GM12865 (cell line): ENCODE measurements around the gene TXNRD2.

Source experiments
- DNase-seq: peaks from one replicate; pipeline ENCODE4 v3.0.0; 2010; ENCODE audit warnings: low read depth
- H3K4me3 ChIP-seq: 2 replicates; pipeline ENCODE4 v1.5.1; 2011; ENCODE audit warnings: mild to moderate bottlenecking, low read depth, low read length, control low read depth
- TF ChIP-seq, protein P1 (sequence below): IDR thresholded peaks from 2 replicates; pipeline ENCODE4 v1.5.1; 2011; ENCODE audit warnings: low read length, control low read depth, low read depth, inconsistent platforms; ENCODE audit not compliant: insufficient read depth; ENCODE audit errors: missing control alignments

Gene TXNRD2

GRCh38 chr22:19868773-19869471, 72.7 kb downstream of the TXNRD2 start:
- no peak overlapping the region for H3K4me3 ChIP-seq
- TF ChIP-seq, protein P1, sequence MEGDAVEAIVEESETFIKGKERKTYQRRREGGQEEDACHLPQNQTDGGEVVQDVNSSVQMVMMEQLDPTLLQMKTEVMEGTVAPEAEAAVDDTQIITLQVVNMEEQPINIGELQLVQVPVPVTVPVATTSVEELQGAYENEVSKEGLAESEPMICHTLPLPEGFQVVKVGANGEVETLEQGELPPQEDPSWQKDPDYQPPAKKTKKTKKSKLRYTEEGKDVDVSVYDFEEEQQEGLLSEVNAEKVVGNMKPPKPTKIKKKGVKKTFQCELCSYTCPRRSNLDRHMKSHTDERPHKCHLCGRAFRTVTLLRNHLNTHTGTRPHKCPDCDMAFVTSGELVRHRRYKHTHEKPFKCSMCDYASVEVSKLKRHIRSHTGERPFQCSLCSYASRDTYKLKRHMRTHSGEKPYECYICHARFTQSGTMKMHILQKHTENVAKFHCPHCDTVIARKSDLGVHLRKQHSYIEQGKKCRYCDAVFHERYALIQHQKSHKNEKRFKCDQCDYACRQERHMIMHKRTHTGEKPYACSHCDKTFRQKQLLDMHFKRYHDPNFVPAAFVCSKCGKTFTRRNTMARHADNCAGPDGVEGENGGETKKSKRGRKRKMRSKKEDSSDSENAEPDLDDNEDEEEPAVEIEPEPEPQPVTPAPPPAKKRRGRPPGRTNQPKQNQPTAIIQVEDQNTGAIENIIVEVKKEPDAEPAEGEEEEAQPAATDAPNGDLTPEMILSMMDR: no peak
- DNase-seq: no peak

DNA sequence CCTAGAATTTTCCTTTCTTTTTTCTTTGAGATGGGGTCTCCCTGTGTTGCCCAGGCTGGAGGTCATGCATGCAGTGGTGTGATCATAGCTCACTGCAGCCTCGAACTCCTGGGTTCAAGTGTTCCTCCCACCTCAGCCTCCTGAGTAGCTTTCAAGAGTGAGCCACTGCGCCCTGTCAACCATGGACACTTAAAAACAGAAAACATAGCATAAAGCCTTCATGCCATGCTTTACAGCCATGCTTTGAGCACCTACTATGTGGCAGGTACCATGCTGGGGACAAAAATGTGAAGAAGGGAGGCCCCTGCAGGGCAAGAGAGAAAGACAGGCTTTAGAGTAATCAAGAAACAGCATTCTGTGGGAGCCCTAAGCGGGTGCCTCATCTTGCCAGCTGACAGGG, 73.3 kb downstream of the TXNRD2 start:
- no peak for DNase-seq
- TF ChIP-seq, protein P1: no peak
- H3K4me3 ChIP-seq: no peak overlapping the region

DNA sequence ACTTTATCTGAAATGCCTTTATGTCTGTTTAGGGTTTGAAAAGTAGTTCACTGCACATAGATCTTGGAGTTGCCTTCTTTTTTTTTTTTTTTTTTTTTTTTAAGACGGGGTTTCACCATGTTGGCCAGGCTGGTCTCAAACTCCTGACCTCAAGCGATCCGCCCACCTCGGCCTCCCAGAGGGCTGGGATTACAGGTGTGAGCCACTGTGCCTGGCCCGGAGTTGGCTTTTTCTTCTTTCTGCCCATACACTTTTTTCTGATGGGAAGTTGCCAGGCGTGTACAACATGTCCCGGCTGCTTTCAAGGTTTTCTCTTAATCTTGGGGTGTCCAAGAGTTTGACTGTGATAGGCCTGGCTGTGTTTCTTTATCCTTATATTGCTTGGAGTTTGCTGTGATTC, 74.0 kb downstream of the TXNRD2 start:
- TF ChIP-seq, protein P1: no peak
- DNase-seq: no peak
- H3K4me3 ChIP-seq: no peak overlapping the region

GRCh38 chr22:19866665-19867009, 75.0 kb downstream of the TXNRD2 start:
- H3K4me3 ChIP-seq: no peak overlapping the region
- TF ChIP-seq, protein P1: no peak
- no peak for DNase-seq

GRCh38 chr22:19865141-19865829, 76.3 kb downstream of the TXNRD2 start:
- TF ChIP-seq, protein P1: no peak

DNA sequence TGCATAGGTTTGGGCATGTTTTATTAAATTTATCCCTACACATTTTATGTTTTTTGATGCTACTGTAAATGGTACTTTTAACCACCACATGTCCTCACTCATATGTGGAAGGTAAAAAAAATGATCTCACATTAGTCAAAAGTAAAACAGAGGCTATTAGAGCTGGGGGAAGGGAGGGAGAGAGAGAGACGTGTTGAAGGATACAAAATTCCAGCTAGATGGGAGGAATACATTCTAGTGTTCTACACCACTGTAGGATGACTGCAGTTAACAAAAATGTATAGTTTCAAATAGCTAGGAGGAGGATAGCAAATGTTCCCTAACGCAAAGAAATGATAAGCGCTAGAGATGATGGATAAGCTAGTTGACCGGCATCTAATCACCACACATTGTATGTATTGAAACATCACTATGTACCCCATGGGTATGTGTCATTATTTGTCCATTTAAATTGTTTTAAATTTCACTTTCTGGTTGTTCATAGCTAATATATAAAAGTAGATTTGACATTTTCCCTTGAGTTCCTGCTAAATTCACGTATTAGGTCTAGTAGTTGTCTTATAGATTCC, 77.0 kb downstream of the TXNRD2 start:
- no peak for DNase-seq
- TF ChIP-seq, protein P1: no peak
- H3K4me3 ChIP-seq: no peak overlapping the region

More at GRCh38 chr22:19865141-19865829, 76.3 kb downstream of the TXNRD2 start:
- H3K4me3 ChIP-seq: no peak overlapping the region
- no peak for DNase-seq
